OCI-LY3 (cell line): ENCODE data around the gene WFS1.

Experiments
- H2AFZ ChIP-seq: fragments of 200-600, 300-600 bp; shearing (Covaris generic); 2 replicates; pipeline ENCODE4 v1.6.0; 2014; ENCODE audit warnings: antibody characterized with exemption, low read depth, low read length
- H3K27ac ChIP-seq: fragments of 200-600, 300-600 bp; sonication (generic); 2 replicates; pipeline ENCODE4 v1.5.1; 2014; ENCODE audit warnings: mild to moderate bottlenecking, low read length, moderate library complexity, mixed read lengths
- H3K27me3 ChIP-seq: fragments of 200-600, 300-600 bp; sonication (generic); 2 replicates; pipeline ENCODE4 v1.6.1; 2014; ENCODE audit warnings: low read depth, low read length, mixed read lengths
- H3K36me3 ChIP-seq: fragments of 200-600, 300-600 bp; sonication (generic); replicated peaks from 2 replicates; pipeline ENCODE3; 2014; ENCODE audit warnings: low read depth, low read length, mixed read lengths
- H3K4me1 ChIP-seq: fragments of 300-600, 200-600 bp; sonication (generic); 2 replicates; pipeline ENCODE4 v1.6.1; 2014; ENCODE audit warnings: low read length, mixed read lengths
- H3K4me2 ChIP-seq: fragments of 200-600, 300-600 bp; sonication (generic); 2 replicates; pipeline ENCODE4 v1.6.1; 2014; ENCODE audit warnings: low read length, mixed read lengths
- H3K4me3 ChIP-seq: fragments of 300-600, 200-600 bp; sonication (generic); 2 replicates; pipeline ENCODE4 v1.5.1; 2014; ENCODE audit warnings: antibody characterized with exemption, mild to moderate bottlenecking, low read length, moderate library complexity
- H3K79me2 ChIP-seq: fragments of 300-600, 200-600 bp; shearing (Covaris generic); 2 replicates; pipeline ENCODE4 v1.6.1; 2014; ENCODE audit warnings: mild to moderate bottlenecking, low read length, mixed read lengths
- H3K9ac ChIP-seq: fragments of 300-600, 200-600 bp; shearing (Covaris generic); 2 replicates; pipeline ENCODE4 v1.6.0; 2014; ENCODE audit warnings: mild to moderate bottlenecking, low read length, moderate library complexity
- H3K9me3 ChIP-seq: fragments of 200-600, 300-600 bp; shearing (Covaris generic); 2 replicates; pipeline ENCODE4 v1.6.1; 2014; ENCODE audit warnings: low read length, mixed read lengths; ENCODE audit not compliant: insufficient read depth
- H4K20me1 ChIP-seq: fragments of 200-600, 300-600 bp; sonication (generic); 2 replicates; pipeline ENCODE4 v1.6.1; 2016; ENCODE audit warnings: low read length, mixed read lengths; ENCODE audit not compliant: insufficient read depth
- CTCF ChIP-seq: fragments of 200-600, 300-600 bp; sonication (generic); IDR thresholded peaks from 2 replicates; pipeline ENCODE4 v1.5.1; 2014; ENCODE audit warnings: antibody characterized with exemption, low read length, low read depth
- EZH2phosphoT487 ChIP-seq: fragments of 200-600 bp; shearing (Covaris generic); IDR thresholded peaks from 2 replicates; pipeline ENCODE4 v1.6.1; 2018; ENCODE audit warnings: antibody characterized with exemption, mixed run types, low read depth

The WFS1 gene

DNA sequence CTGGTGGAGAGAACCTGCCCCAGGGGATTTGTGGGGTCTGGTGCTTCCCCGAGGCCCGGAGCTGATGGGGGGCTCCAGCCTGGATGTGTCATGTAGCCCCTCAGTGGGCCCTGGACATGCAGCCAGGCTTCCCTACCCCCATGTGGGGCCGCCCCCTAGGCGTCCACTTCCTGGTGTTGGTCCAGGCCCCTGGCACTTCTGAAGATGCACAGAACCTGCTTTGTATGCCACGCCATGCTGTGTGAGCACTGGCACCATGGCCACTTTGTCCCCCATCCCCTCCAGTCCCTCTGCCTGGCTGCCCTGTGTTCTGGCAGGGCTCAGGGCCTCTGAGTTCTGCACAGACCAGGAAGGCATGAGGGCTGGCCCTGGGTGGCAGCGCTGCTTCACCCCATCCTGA is 29.2 kb downstream of the WFS1 start:
- no peak for TF ChIP-seq CTCF
- TF ChIP-seq EZH2phosphoT487, result no peak
- Histone ChIP-seq H3K36me3 (no peaks in the 10 kb centered on the region), H4K20me1 (no peaks in the 10 kb centered on the region), H3K27me3 (no peaks in the 10 kb centered on the region), H3K4me3 (no peak overlapping the region), H3K27ac (no peak overlapping the region), H2AFZ (no peak overlapping the region), H3K9me3 (no peaks in the 10 kb centered on the region), H3K79me2 (no peaks in the 10 kb centered on the region), H3K4me1 (no peaks in the 10 kb centered on the region), H3K4me2 (no peak overlapping the region), H3K9ac (no peak overlapping the region)

DNA sequence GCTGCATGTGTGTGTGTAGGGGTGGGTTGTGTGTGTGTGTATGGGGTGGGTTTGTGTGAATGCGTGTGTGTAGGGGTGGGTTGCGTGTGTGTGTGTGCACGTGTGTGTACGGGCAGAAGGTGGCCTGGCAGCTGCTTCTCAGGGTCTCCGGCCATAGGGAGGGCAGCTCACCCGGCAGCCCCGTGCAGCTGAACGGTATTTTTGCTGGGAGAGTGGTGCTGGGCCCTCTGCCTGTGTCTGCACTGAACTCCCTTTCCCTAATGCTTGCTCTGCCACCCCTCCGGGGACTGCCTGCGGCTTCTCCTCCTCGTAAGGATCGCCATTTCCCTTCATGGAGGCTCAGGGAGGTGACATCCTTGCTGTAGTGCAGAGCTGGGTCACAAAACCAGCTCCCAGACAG is 30.2 kb downstream of the WFS1 start:
- H4K20me1 ChIP-seq, result no peaks in the 10 kb centered on the region
- no peaks in the 10 kb centered on the region for H3K36me3 ChIP-seq
- H3K4me2 ChIP-seq, result no peak overlapping the region
- TF ChIP-seq EZH2phosphoT487 (no peak), CTCF (no peak)
- H3K4me3 ChIP-seq, result no peak overlapping the region
- H3K79me2 ChIP-seq, result no peaks in the 10 kb centered on the region
- H3K27me3 ChIP-seq, result no peaks in the 10 kb centered on the region
- no peaks in the 10 kb centered on the region for H3K9me3 ChIP-seq
- no peak overlapping the region for H3K9ac ChIP-seq
- no peak overlapping the region for H2AFZ ChIP-seq
- no peak overlapping the region for H3K27ac ChIP-seq
- no peaks in the 10 kb centered on the region for H3K4me1 ChIP-seq

- TF ChIP-seq EZH2phosphoT487 (no peak), CTCF (no peak)
- Histone ChIP-seq H4K20me1 (no peaks in the 10 kb centered on the region), H3K79me2 (no peaks in the 10 kb centered on the region), H3K9ac (no peak overlapping the region), H2AFZ (no peak overlapping the region), H3K27ac (no peak overlapping the region), H3K9me3 (no peaks in the 10 kb centered on the region), H3K36me3 (no peaks in the 10 kb centered on the region), H3K4me1 (no peaks in the 10 kb centered on the region), H3K4me3 (no peak overlapping the region), H3K4me2 (no peak overlapping the region), H3K27me3 (no peaks in the 10 kb centered on the region)
Observed at GRCh38 chr4:6300359-6300758, 30.7 kb downstream of the WFS1 start.

DNA sequence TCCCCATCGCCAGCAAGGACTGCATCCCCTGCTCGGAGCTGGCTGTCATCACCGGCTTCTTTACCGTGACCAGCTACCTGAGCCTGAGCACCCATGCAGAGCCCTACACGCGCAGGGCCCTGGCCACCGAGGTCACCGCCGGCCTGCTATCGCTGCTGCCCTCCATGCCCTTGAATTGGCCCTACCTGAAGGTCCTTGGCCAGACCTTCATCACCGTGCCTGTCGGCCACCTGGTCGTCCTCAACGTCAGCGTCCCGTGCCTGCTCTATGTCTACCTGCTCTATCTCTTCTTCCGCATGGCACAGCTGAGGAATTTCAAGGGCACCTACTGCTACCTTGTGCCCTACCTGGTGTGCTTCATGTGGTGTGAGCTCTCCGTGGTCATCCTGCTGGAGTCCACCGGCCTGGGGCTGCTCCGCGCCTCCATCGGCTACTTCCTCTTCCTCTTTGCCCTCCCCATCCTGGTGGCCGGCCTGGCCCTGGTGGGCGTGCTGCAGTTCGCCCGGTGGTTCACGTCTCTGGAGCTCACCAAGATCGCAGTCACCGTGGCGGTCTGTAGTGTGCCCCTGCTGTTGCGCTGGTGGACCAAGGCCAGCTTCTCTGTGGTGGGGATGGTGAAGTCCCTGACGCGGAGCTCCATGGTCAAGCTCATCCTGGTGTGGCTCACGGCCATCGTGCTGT is 31.5 kb downstream of the WFS1 start:
- H3K27ac ChIP-seq, result no peak overlapping the region
- no peak for TF ChIP-seq CTCF
- no peak for TF ChIP-seq EZH2phosphoT487
- no peaks in the 10 kb centered on the region for H4K20me1 ChIP-seq
- no peaks in the 10 kb centered on the region for H3K36me3 ChIP-seq
- H2AFZ ChIP-seq, result no peak overlapping the region
- H3K9ac ChIP-seq, result no peak overlapping the region
- no peak overlapping the region for H3K4me2 ChIP-seq
- no peaks in the 10 kb centered on the region for H3K27me3 ChIP-seq
- H3K4me1 ChIP-seq, result no peaks in the 10 kb centered on the region
- no peaks in the 10 kb centered on the region for H3K9me3 ChIP-seq
- H3K79me2 ChIP-seq, result no peaks in the 10 kb centered on the region
- no peak overlapping the region for H3K4me3 ChIP-seq
